GM13977 (cell line): Measurements from ENCODE around the gene IL12RB1.

ENCODE experiments used
- DNase-seq: peaks from one replicate; pipeline ENCODE4 v3.0.0; 2012; ENCODE audit warnings: low spot score
- CTCF ChIP-seq: IDR thresholded peaks from 2 replicates; pipeline ENCODE4 v1.5.1; 2012; ENCODE audit warnings: mild to moderate bottlenecking, control low read depth; ENCODE audit not compliant: insufficient read depth; ENCODE audit errors: extremely low read depth, missing control alignments
- in situ Hi-C: fragments of 300-500 bp; cut with MboI; formaldehyde crosslinking; loops from one replicate; pipeline ENCODE4 v1.12.0; 2022; ENCODE audit warnings: low sequenced_read_pairs, low pct_unique_long_range_greater_than_20kb, mixed read lengths, inconsistent platforms; ENCODE audit not compliant: unreplicated experiment

IL12RB1 gene

GRCh38 chr19:18113827-18114226 lies 27.1 kb upstream of the IL12RB1 start:
- in situ Hi-C loops, result no loop called here
- no peak for DNase-seq
- no peak for TF ChIP-seq CTCF

GRCh38 chr19:18112989-18113478 lies 26.3 kb upstream of the IL12RB1 start:
- DNase-seq, result peak; percentile 77
- peak; percentile 92 for TF ChIP-seq CTCF
- in situ Hi-C loops, result no loop called here

- in situ Hi-C loops, result no loop called here
- no peak for TF ChIP-seq CTCF
- DNase-seq, result no peak
Measured at GRCh38 chr19:18110609-18111232, 24.0 kb upstream of the IL12RB1 start.

GRCh38 chr19:18109733-18110608 lies 23.2 kb upstream of the IL12RB1 start:
- no peak for TF ChIP-seq CTCF
- in situ Hi-C loops, result no loop called here
- peak; percentile 76 for DNase-seq

GRCh38 chr19:18109341-18109732 lies 22.6 kb upstream of the IL12RB1 start:
- no peak for DNase-seq
- in situ Hi-C loops, result no loop called here
- no peak for TF ChIP-seq CTCF

- TF ChIP-seq CTCF, result no peak
- in situ Hi-C loops, result no loop called here
- DNase-seq, result no peak
Measured at GRCh38 chr19:18108897-18109296, 22.2 kb upstream of the IL12RB1 start.
